OCI-LY7 (cell line): ENCODE data around the gene CACNG3.

Experiments used
- EZH2phosphoT487 ChIP-seq: fragments of 200-600 bp; sonication (generic); IDR thresholded peaks from 2 replicates; pipeline ENCODE4 v1.6.1; 2018; ENCODE audit warnings: low read depth, borderline replicate concordance, mild to moderate bottlenecking, mixed run types, antibody characterized with exemption, low read length, moderate library complexity, mixed read lengths
- TF ChIP-seq, protein P1 (sequence below): fragments of 200-600 bp; sonication (generic); conservative IDR thresholded peaks from 2 replicates; pipeline ENCODE4 v1.5.1; 2014; ENCODE audit warnings: mild to moderate bottlenecking, antibody characterized with exemption, low read length, moderate library complexity, mixed read lengths

DNA sequence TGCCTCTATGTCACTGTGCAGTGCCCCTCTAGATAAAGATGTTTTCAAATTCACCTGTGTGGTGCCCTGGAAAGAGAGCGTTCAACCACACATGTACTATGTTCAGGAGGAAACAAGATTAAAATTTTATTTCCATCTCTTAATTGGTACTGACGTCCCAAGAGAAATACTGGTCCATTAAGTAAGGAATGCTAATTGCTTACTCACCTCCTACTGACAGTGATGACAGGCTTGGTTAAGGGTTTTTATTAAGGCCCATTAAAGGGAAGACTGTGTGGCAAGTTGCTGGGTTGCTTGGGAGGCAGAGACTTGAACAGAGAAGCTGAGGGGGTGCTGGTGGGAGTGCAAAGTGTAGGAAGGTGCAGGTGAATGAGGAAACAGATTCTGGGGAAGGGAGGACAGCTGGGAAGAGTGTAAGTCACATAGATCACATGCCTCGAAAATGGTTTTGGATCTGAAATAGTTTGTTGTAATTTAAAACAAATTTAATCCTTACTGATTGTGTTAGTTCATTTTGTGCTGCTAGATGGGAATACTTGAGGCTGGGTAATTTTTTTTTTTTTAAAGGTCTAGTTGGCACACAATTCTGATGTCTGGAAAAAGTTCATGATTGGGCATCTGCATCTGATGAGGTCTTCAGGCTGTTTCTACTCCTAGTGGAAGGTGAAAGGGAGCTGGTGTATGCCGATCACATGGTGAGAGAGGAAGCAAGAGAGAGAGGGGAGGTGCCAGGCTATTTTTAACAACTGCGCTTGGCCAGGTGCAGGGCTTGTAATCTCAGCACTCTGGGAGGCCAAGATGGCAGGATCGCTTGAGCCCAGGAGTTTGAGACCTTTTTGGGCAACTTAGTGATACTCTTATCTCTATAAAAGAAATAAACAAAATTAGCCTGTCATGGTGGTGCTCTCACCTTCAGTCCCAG lies 140.5 kb downstream of the CACNG3 start:
- TF ChIP-seq, protein P1, sequence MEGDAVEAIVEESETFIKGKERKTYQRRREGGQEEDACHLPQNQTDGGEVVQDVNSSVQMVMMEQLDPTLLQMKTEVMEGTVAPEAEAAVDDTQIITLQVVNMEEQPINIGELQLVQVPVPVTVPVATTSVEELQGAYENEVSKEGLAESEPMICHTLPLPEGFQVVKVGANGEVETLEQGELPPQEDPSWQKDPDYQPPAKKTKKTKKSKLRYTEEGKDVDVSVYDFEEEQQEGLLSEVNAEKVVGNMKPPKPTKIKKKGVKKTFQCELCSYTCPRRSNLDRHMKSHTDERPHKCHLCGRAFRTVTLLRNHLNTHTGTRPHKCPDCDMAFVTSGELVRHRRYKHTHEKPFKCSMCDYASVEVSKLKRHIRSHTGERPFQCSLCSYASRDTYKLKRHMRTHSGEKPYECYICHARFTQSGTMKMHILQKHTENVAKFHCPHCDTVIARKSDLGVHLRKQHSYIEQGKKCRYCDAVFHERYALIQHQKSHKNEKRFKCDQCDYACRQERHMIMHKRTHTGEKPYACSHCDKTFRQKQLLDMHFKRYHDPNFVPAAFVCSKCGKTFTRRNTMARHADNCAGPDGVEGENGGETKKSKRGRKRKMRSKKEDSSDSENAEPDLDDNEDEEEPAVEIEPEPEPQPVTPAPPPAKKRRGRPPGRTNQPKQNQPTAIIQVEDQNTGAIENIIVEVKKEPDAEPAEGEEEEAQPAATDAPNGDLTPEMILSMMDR, result no peak
- TF ChIP-seq EZH2phosphoT487, result no peak
